Measurements from ENCODE around the gene PRKAG1. TPM values are rescaled to one million over a fixed set of nuclear protein-coding genes. Genes with fewer than 3 reads are reported as not detected.

The PRKAG1 gene
- total and polyA plus RNA-seq, 2 donors (not counting 1 experiment from before 2014, with no cell fraction given), result 28.5 to 60.0 TPM

- H3K9me3 Mint-ChIP-seq (ENCODE audit: insufficient read depth), result no peaks in the 10 kb centered on the region
- peaks cover 11 to 12% of the 10 kb centered on the region in 2 donors for H3K4me1 ChIP-seq (ENCODE audit: control insufficient read depth in 2 of 2, insufficient read depth in 2 of 2, low read length in 2 of 2)
- peaks cover 0 to 31% of the 10 kb centered on the region in 2 experiments for H3K36me3 ChIP-seq (replicated peaks in 1 of 2; ENCODE audit: control extremely low read depth in 1 of 2, control insufficient read depth in 1 of 2, extremely low read depth in 1 of 2, insufficient read depth in 2 of 2, low read length in 1 of 2)
- no peak overlapping the region for H3K9ac ChIP-seq (ENCODE audit: low read length)
- H3K27ac ChIP-seq (ENCODE audit: low read length in 2 of 2), result no peak overlapping the region
- no peak overlapping the region for H3K4me3 ChIP-seq (ENCODE audit: control extremely low read depth in 1 of 5, extremely low read depth in 1 of 5, insufficient read depth in 1 of 5, low read depth in 2 of 5, low read length in 4 of 5)
- ChIA-PET CTCF (interaction anchor here (1.0 to 7.2 kb wide), 3 partner anchors 16 to 55 kb away, joined by 3 to 61 read pairs (median 7); partner anchors contain the start of genes DDN and WNT1), POLR2A (no interaction called here)
- H2AFZ ChIP-seq (ENCODE audit: insufficient read depth, low read depth, low read length, poor library complexity, severe bottlenecking), result no peak overlapping the region
- no peak for ATAC-seq (ENCODE audit: low read depth)
- no peak overlapping the region for H3K27ac Mint-ChIP-seq
- 100% methylated on average over 2 of the region's 3 CpGs for WGBS (ENCODE audit: insufficient coverage)
- H3K27me3 ChIP-seq (replicated peaks in 1 of 4; ENCODE audit: control extremely low read depth in 1 of 4, control insufficient read depth in 3 of 4, insufficient read depth in 4 of 4, low read length in 3 of 4), result no peaks in the 10 kb centered on the region
- TF ChIP-seq EZH2 (IDR thresholded peaks at IDR 0.05; ENCODE audit: borderline replicate concordance, insufficient read depth, low read depth, low read length, poor library complexity, severe bottlenecking), result no peak
- no peak for TF ChIP-seq CTCF (IDR thresholded peaks at IDR 0.05)
- peaks cover 44% of the 10 kb centered on the region for H3K79me2 ChIP-seq (ENCODE audit: control insufficient read depth, insufficient read depth, low read length)
- H3K4me1 Mint-ChIP-seq, result peaks cover 19% of the 10 kb centered on the region
- H3K9me3 ChIP-seq (ENCODE audit: control extremely low read depth in 1 of 3, control insufficient read depth in 2 of 3, insufficient read depth in 1 of 3, low read length in 2 of 3), result no peaks in the 10 kb centered on the region
- no peak for DNase-seq
- no peak overlapping the region for H3K4me3 Mint-ChIP-seq
- no peaks in the 10 kb centered on the region for H3K27me3 Mint-ChIP-seq
- H3K4me2 ChIP-seq (replicated peaks; ENCODE audit: low read depth, low read length, poor library complexity, severe bottlenecking), result no peak overlapping the region
- H4K20me1 ChIP-seq (ENCODE audit: control insufficient read depth, insufficient read depth, low read length, poor library complexity, severe bottlenecking), result peaks cover 20% of the 10 kb centered on the region
- intact Hi-C loops (cut with micrococcal nuclease), result no loop called here
Measured at GRCh38 chr12:49013428-49013827, 5.1 kb downstream of the PRKAG1 start.

GRCh38 chr12:49012739-49013138 lies 5.8 kb downstream of the PRKAG1 start:
- Histone ChIP-seq H3K27me3 (replicated peaks in 1 of 4; ENCODE audit: control extremely low read depth in 1 of 4, control insufficient read depth in 3 of 4, insufficient read depth in 4 of 4, low read length in 3 of 4) (no peaks in the 10 kb centered on the region), H3K79me2 (ENCODE audit: control insufficient read depth, insufficient read depth, low read length) (peaks cover 38% of the 10 kb centered on the region), H3K4me2 (replicated peaks; ENCODE audit: low read depth, low read length, poor library complexity, severe bottlenecking) (no peak overlapping the region), H3K4me3 (ENCODE audit: control extremely low read depth in 1 of 5, extremely low read depth in 1 of 5, insufficient read depth in 1 of 5, low read depth in 2 of 5, low read length in 4 of 5) (no peak overlapping the region), H3K9ac (ENCODE audit: low read length) (no peak overlapping the region), H3K9me3 (ENCODE audit: control extremely low read depth in 1 of 3, control insufficient read depth in 2 of 3, insufficient read depth in 1 of 3, low read length in 2 of 3) (no peaks in the 10 kb centered on the region), H2AFZ (ENCODE audit: insufficient read depth, low read depth, low read length, poor library complexity, severe bottlenecking) (no peak overlapping the region), H3K36me3 (replicated peaks in 1 of 2; ENCODE audit: control extremely low read depth in 1 of 2, control insufficient read depth in 1 of 2, extremely low read depth in 1 of 2, insufficient read depth in 2 of 2, low read length in 1 of 2) (peaks cover 2 to 36% of the 10 kb centered on the region in 2 experiments), H3K27ac (ENCODE audit: low read length in 2 of 2) (no peak overlapping the region), H3K4me1 (ENCODE audit: control insufficient read depth in 2 of 2, insufficient read depth in 2 of 2, low read length in 2 of 2) (peaks cover 7 to 8% of the 10 kb centered on the region in 2 donors), H4K20me1 (ENCODE audit: control insufficient read depth, insufficient read depth, low read length, poor library complexity, severe bottlenecking) (peaks cover 20% of the 10 kb centered on the region)
- no peak for DNase-seq
- H3K27me3 Mint-ChIP-seq, result no peaks in the 10 kb centered on the region
- peaks cover 14% of the 10 kb centered on the region for H3K4me1 Mint-ChIP-seq
- POLR2A ChIA-PET, result interaction anchor here (0.7 kb wide), 1 partner anchor 29 kb away, joined by 3 read pairs; no protein-coding TSS in a partner anchor
- no peak overlapping the region for H3K4me3 Mint-ChIP-seq
- TF ChIP-seq EZH2 (IDR thresholded peaks at IDR 0.05; ENCODE audit: borderline replicate concordance, insufficient read depth, low read depth, low read length, poor library complexity, severe bottlenecking), result no peak
- no peak for TF ChIP-seq CTCF (IDR thresholded peaks at IDR 0.05)
- H3K9me3 Mint-ChIP-seq (ENCODE audit: insufficient read depth), result no peaks in the 10 kb centered on the region
- intact Hi-C loops (cut with micrococcal nuclease), result no loop called here
- CTCF ChIA-PET, result interaction anchor here (0.7 to 7.2 kb wide), 3 partner anchors 16 to 54 kb away, joined by 3 to 61 read pairs (median 4); partner anchors contain the start of gene DDN
- no peak overlapping the region for H3K27ac Mint-ChIP-seq
- no peak for ATAC-seq (ENCODE audit: low read depth)

Measured in B cell (primary cell).